Measurements from ENCODE around the gene KIF16B.

- TF ChIP-seq CTCF (IDR thresholded peaks at IDR 0.05; ENCODE audit: low read depth, low read length) (no peak), EZH2phosphoT487 (IDR thresholded peaks at IDR 0.05; ENCODE audit: low read depth) (no peak)
Measured at GRCh38 chr20:16263582-16263981, 309.7 kb downstream of the KIF16B start.
